Activated CD4-positive, CD25-positive, alpha-beta regulatory T cell (primary cell): ENCODE results near the gene ZNF500.

Experiments
- DNase-seq, 4 experiments: peaks; one replicate each; lab custom pipeline; 2025; lab: John Stamatoyannopoulos, UW

Gene ZNF500

GRCh38 chr16:4766875-4767628 is at the start of gene ZNF500:
ZNF500 (minus strand) TSS chr16:4767162; CDS start chr16:4765978, 1,184 bp downstream.
- DNase-seq = peak; percentile 93 to 95 (median 94)

DNA sequence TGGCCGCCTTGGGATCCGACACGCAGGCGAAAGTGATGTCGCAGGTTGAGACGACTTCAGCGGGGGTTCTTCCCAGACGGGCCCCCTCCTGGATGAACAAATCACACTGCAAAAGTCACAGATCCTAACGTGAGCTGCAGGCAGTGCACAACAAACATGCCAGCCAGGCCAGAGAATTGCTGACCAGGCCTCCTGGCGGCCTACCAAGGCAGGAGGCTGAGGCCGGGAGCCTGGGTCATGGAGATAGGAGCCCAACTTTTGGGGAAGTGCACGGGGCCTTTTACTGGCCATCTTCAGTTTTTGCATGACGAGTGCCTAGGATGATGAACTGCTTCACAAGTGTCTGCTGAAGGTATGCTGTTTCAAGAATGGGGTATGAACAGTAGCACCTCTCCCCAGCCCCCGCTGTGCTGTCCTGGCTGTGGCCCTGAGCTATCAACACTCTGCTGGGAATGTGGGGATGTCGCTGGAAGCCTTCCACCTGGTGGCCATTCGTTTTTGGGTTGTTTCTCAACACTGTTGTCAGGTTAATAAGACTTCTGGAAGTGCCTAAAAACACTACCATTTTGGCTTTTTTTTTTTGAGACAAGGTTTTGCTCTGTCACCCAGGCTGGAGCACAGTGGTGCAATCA is 47.7 kb upstream of the ZNF500 start:
- no peak for DNase-seq

DNA sequence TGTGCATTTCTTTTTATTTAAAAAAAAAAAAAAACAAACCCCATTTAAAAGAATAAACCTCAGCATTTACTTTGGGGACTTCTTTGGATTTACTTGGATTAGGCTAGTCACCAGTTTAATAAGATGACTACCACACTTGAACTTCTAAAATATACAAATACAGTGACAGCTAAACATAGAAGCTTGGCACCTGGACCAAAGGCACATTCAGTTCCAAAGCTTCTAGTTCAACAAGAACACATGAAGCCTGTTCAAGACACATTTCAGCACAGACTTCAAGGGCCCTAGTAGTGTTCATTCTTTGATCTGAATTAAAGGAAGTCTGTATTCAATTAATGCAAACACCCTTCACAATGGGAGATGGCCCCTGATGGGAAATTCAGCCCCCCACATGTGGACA is 47.1 kb upstream of the ZNF500 start:
- DNase-seq = no peak

GRCh38 chr16:4813251-4814003 is 46.5 kb upstream of the ZNF500 start:
- no peak for DNase-seq

DNA sequence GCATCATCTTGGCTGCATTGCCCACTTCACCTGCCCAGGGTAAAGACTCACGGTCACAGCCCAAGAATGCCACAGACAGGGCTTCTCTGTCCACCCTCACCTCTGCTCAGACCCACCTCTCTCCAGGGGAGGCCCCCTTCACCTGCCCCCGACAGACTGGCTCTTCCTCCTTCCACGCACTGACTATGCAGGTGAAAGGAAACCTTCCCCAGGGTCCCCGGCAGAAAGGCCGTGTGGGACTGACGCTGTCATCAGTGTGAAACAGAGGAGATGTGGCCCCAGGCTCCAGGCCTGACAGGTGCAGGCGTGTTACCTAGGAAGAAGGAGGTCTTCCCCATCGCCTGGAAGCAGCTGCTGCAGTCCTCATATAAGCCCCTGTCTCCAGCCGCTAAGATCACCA is 44.8 kb upstream of the ZNF500 start:
- no peak for DNase-seq

- DNase-seq = no peak
Observed at GRCh38 chr16:4811242-4811641, 44.3 kb upstream of the ZNF500 start.

DNA sequence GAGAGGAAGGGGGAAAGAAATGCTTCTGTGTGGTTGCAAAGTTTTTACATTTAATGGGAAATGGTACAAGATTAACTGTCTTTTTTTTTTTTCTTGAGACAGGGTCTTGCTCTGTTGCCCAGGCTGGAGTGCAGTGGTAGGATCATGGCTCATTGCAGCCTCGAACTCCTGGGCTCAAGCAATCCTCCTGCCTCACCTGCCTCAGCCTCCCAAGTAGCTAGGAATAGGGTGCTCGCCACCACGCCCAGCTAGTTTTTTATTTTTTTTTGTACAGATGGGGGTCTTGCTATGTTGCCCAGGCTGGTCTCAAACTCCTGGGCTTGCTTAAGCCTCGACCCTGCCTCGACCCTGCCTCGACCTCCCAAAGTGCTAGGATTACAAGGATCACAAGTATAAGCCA is 39.3 kb upstream of the ZNF500 start:
- DNase-seq = no peak

- DNase-seq = no peak
Observed at GRCh38 chr16:4805231-4805630, 38.3 kb upstream of the ZNF500 start.

DNA sequence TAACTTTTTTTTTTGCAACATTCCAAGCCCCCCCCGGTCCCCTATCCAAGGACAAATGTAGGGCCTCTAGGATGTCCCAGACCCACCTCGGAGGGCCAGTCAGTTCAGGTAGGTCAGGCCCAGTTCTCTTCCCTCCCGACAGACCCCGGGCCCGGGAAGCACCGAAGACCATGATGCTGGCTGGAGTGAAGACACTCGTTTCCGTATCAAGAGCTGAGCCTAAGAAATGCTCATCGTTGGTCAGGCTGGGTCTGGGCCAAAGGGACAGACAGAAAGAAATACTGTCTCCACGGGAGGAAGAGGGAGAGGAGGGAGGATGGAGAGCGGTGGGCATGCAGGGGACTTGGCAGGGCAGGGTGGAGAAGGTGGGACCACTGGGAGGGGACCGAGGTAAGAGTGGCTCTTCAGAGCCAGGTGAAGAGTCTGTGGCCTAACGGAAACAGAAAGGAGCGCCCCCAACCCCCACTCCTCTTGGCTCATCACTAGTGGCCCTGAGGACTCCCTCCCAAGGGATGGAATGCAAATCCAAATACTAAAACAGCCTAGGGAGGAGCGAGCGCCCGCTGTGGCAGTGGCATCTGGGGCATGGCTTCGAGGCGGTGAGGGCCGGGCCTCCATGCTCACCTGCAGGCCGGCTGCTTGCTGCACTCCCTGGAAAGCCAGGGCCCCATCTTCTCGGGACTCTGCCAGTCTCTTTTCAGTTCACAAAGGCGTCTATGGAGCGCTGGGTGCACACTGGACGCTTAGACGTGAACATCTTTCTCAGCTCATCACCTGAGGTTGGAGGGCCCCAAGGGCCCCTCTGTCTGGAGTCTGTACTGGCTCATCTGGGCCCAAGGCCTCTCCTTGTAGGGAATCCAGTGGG is 37.2 kb upstream of the ZNF500 start:
- no peak for DNase-seq

GRCh38 chr16:4803401-4803844 is 36.5 kb upstream of the ZNF500 start:
- no peak for DNase-seq

GRCh38 chr16:4802659-4803287 is 35.8 kb upstream of the ZNF500 start:
- DNase-seq = peak; percentile 67 to 84 (median 78)

DNA sequence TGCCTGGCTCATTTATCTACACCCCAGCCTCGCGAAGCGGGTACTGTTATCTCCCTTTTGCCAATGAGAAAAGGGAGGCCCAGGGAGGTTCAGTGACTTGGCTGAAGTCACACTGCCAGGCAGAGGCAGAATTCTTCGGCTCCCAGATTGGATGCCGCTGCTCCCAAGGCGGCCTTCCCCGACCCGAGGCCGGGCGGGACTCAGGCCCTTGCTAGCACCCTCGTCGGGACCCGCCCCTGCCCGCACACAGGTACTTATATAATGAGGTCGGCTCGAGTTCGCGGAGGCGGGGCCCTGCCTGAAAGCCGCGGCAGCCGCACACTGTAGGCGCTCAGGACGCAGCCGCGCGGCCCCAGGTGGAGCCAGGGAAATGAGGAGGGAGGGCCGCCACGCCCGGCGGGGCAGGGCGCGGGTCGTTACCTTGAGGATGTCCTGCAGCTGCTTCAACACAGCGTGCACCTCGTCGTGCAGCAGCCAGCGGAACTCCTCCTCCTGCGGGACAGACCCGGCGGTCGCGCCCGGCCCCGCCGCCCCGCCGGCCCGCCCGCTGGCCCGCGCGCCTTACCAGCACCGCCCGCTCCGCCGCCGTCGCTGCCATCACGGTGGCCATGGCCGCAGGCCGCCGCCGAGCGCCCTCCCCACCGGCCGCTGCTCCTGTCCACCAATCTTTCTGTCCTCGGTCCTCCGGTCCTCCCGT is 35.1 kb upstream of the ZNF500 start, which contains the start of gene ROGDI:
Gene ROGDI, minus strand, starts transcription at position 672 of the 697 bp plus-strand sequence. Its CDS starts 62 bp downstream, at position 610.
- DNase-seq = peak; percentile 44 to 72 (median 58)

DNA sequence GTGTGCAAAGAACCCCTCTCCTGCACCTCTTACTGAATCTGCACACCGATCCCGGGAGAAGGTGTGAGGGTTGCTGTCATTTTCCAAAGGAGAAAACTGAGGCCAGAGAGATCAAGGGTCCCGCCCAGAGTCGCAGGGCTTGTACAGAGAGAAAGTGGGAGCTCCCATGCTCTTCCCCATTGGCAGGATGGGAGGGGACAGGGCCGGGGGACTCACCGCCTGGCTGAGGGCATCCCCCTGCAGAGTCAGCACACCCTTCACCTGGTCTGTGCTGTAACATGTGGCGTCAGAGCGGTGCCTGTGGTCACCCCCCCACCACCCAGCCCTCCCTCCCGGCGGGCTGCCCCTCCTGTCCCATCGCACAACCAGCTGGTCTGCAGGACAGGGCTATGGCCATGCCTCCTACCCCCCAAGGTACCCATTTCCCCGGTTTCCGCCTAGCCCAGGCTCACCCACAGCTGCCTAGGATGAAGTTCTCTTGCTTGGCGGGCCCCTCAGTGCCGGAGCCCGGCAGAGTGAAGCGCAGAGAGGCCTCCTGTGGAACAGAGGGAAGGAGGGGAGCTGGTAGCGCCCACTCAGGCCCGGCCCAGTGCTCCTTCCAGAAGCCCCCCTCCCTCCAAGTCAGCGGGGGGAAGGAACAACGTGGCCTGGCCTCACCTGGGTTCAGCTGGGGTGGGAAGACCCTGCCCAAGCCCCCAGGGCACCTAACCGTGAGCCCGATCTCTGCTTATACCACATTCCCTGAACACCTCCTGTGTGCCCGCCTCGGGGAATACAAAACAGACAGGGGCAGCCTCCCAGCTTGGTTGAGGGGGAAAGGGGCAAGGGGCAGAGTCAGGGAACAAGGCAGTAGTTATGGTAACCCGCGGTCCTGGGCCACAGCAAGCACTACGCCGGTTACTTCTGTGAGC is 34.3 kb upstream of the ZNF500 start:
- DNase-seq = no peak

DNA sequence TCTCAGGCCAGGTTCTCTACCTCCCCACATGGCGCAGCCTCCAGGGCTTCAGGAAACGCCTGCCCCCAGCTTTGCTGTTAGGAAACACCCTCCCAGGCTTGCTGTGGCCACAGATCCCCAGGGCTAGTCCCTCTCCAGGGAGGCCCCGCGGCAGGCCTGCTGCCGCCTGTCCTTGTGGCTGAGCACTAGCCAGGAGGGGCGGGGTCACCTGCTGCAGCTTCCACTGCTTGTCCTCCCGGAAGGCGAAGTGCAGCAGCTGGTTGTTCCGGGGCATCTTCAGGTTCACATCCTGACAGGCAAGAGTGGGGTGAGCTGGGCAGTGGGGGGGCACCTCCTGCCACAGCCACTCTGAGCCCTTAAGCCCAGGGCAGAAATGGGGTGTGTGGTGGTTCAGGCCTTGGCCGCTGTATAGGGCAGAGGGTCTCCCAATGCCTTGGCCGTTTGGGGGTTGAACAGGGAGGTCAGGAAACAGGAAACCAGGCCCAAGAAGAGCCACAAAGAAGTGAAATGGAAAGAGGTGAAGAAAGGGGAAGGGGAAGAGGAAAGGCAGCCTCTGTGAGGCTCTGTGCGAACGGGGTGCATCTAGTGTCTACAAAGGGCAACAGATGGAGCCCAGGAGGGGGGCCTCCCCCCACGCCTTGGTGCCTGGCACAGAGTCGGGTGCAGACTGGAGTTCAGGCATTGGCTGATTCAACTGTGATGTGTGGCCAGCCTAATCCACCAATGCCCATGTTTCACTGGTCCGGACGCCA is 33.5 kb upstream of the ZNF500 start:
- DNase-seq = no peak

DNA sequence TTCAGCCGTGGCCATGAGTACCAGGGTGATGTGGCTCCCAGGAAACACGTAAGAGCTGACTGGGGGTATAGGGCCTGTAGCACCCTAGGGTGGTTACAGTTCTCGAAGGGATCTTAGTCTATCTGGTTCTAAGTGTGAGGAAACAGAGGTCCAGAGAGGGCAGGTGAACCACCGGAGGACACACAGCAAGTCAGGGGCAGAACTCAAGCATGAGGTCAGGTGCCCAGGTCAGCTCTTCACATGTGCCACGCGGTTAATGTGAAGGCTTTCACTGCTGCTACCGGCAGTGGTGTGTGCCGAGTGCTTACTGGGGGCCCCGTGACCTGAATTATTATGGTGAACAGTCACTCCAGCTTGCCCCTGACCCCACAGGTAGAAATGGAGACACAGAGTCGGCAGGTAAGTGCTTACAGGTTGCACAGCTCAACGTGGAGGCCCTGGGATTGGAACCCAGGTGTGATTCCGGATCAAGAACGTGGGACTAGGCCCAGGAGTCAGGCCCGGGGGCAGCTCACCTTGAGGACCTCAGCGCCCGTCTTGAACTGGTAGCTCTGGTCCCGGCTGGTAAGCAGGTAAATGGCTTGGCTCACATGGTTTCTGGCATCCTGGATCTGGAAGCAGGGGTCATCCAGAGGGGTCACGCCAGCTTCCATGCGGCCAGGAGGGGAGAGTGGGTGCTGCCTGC is 32.4 kb upstream of the ZNF500 start:
- no peak for DNase-seq

DNA sequence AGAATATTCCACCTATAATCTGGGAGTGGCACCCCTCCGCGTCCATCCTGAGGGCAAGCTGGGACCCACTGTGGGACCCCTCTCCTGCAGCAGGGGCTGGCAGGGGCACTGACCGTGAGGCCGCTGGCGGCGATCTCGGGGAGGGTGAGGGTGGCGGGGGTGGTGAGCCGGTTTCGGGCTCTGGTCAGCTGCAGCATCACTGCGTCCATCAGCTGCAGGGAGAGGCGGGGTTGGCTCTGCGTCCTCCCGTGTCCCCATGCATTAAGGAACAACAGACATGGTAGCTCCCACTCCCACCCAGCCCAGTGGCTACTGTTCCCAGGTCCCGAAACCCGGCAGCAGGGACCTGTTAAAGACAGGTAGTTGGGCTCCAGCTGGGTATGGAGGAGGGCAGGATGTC is 31.5 kb upstream of the ZNF500 start:
- DNase-seq = no peak

DNA sequence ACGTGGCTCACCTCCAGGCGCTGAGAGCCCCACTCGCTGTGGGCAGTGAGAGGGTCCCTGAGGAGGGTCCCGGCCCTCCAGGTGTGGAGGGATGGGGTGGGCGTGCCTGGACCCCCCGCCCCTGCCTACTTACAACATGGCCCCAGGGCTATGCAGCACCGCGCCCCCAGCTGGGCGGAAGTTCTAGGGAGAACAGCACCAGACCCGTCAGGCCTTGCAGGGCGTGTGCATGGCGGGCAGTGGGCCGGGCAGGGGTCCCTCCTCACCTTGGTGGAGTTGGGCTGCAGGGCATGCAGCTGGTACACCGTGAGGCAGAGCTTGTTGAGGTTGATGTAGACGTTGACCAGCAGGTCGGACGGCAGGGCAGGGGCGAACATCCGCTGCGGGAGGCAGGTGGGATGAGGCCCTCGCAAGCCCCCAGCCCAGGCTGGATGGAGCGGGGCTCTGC is 30.9 kb upstream of the ZNF500 start:
- no peak for DNase-seq
